Osteoblast (primary cell): ENCODE results near the gene ZEB2. TPM values are rescaled to one million over a fixed set of nuclear protein-coding genes. Genes with fewer than 3 reads are reported as not detected.
A peak's percentile ranks its signal among the peaks of the same experiment; 100 is the strongest.

Experiments used
- DNase-seq: peaks from one replicate; pipeline ENCODE4 v3.0.0; 2011; ENCODE audit warnings: low spot score, mixed read lengths; ENCODE audit not compliant: insufficient read length; ENCODE audit errors: missing footprints
- H2AFZ ChIP-seq: 2 replicates; pipeline ENCODE4 v1.6.0; 2011; ENCODE audit warnings: mild to moderate bottlenecking, low read length
- H3K27ac ChIP-seq: 2 replicates; pipeline ENCODE4 v1.5.1; 2011; ENCODE audit warnings: mild to moderate bottlenecking, low read depth, low read length, moderate library complexity
- H3K27me3 ChIP-seq: 2 replicates; pipeline ENCODE4 v1.6.0; 2012; ENCODE audit warnings: mild to moderate bottlenecking, control low read depth, inconsistent platforms, low read length, moderate library complexity; ENCODE audit not compliant: insufficient read depth
- H3K36me3 ChIP-seq: 2 replicates; pipeline ENCODE4 v1.5.1; 2011; ENCODE audit warnings: mild to moderate bottlenecking, low read length, control low read depth, moderate library complexity; ENCODE audit not compliant: insufficient read depth
- H3K4me1 ChIP-seq: 2 replicates; pipeline ENCODE4 v1.5.1; 2011; ENCODE audit warnings: mild to moderate bottlenecking, low read length, control low read depth, moderate library complexity; ENCODE audit not compliant: insufficient read depth
- H3K4me2 ChIP-seq: 2 replicates; pipeline ENCODE4 v1.6.0; 2011; ENCODE audit warnings: mild to moderate bottlenecking, low read length; ENCODE audit not compliant: insufficient read depth
- H3K4me3 ChIP-seq: fragments of 200-600 bp; sonication (generic); 3 replicates; pipeline ENCODE4 v1.5.1; 2012; ENCODE audit warnings: mild to moderate bottlenecking, low read length, inconsistent platforms; ENCODE audit not compliant: insufficient read depth
- H3K79me2 ChIP-seq: 2 replicates; pipeline ENCODE4 v1.6.0; 2012; ENCODE audit warnings: mild to moderate bottlenecking, low read length, control low read depth, inconsistent platforms; ENCODE audit not compliant: insufficient read depth
- H3K9me3 ChIP-seq: 2 replicates; pipeline ENCODE4 v1.5.1; 2011; ENCODE audit warnings: low read depth, low read length, control low read depth
- H4K20me1 ChIP-seq: 2 replicates; pipeline ENCODE4 v1.6.0; 2012; ENCODE audit warnings: mild to moderate bottlenecking, low read length, control low read depth; ENCODE audit not compliant: insufficient read depth
- CTCF ChIP-seq: IDR thresholded peaks from 2 replicates; pipeline ENCODE4 v1.5.1; 2011; ENCODE audit warnings: mild to moderate bottlenecking, low read depth, low read length, moderate library complexity; ENCODE audit errors: extremely low read depth
- total RNA-seq: library from RNA; depleted of rRNA; stranded (reverse); fragments of >200 nt; gene quantifications from 2 replicates; pipeline ENCODE4 v1.2.3, GENCODE V29; 2012

ZEB2 gene
- total RNA-seq, 1 donor = 119 TPM

- no peak for DNase-seq
- Histone ChIP-seq H3K27ac (no peak overlapping the region), H3K4me1 (peaks cover 18% of the 10 kb centered on the region), H2AFZ (peak overlapping the region; percentile 11), H3K4me3 (no peak overlapping the region), H3K4me2 (no peak overlapping the region), H3K79me2 (no peaks in the 10 kb centered on the region), H3K27me3 (no peaks in the 10 kb centered on the region), H3K36me3 (no peaks in the 10 kb centered on the region), H4K20me1 (no peaks in the 10 kb centered on the region), H3K9me3 (no peaks in the 10 kb centered on the region)
- no peak for TF ChIP-seq CTCF
Measured at GRCh38 chr2:144374163-144374661, 145.7 kb downstream of the ZEB2 start.

- H4K20me1 ChIP-seq = no peaks in the 10 kb centered on the region
- no peaks in the 10 kb centered on the region for H3K27me3 ChIP-seq
- no peaks in the 10 kb centered on the region for H3K9me3 ChIP-seq
- no peak overlapping the region for H3K27ac ChIP-seq
- no peaks in the 10 kb centered on the region for H3K79me2 ChIP-seq
- peaks cover 9% of the 10 kb centered on the region for H3K4me1 ChIP-seq
- no peak for TF ChIP-seq CTCF
- H2AFZ ChIP-seq = peak overlapping the region; percentile 27
- H3K4me3 ChIP-seq = no peak overlapping the region
- H3K4me2 ChIP-seq = peak overlapping the region; percentile 20
- no peak for DNase-seq
- no peaks in the 10 kb centered on the region for H3K36me3 ChIP-seq
Measured at GRCh38 chr2:144372410-144373080, 147.4 kb downstream of the ZEB2 start.

- TF ChIP-seq CTCF = no peak
- Histone ChIP-seq H3K27ac (no peak overlapping the region), H3K36me3 (no peaks in the 10 kb centered on the region), H3K4me1 (peaks cover 6% of the 10 kb centered on the region), H3K4me3 (no peak overlapping the region), H3K79me2 (no peaks in the 10 kb centered on the region), H4K20me1 (no peaks in the 10 kb centered on the region), H3K4me2 (no peak overlapping the region), H2AFZ (no peak overlapping the region), H3K27me3 (no peaks in the 10 kb centered on the region), H3K9me3 (no peaks in the 10 kb centered on the region)
- no peak for DNase-seq
Measured at GRCh38 chr2:144370937-144371584, 148.9 kb downstream of the ZEB2 start.

- no peak overlapping the region for H3K4me2 ChIP-seq
- H2AFZ ChIP-seq = no peak overlapping the region
- H3K4me3 ChIP-seq = no peak overlapping the region
- peaks cover 7% of the 10 kb centered on the region for H3K4me1 ChIP-seq
- no peaks in the 10 kb centered on the region for H3K36me3 ChIP-seq
- no peaks in the 10 kb centered on the region for H3K79me2 ChIP-seq
- H3K9me3 ChIP-seq = no peaks in the 10 kb centered on the region
- no peak overlapping the region for H3K27ac ChIP-seq
- no peak for DNase-seq
- TF ChIP-seq CTCF = no peak
- H3K27me3 ChIP-seq = no peaks in the 10 kb centered on the region
- H4K20me1 ChIP-seq = no peaks in the 10 kb centered on the region
Measured at GRCh38 chr2:144369416-144369815, 150.5 kb downstream of the ZEB2 start.
